Measurements from ENCODE around the gene FAM200A.
A peak's percentile ranks its signal among the peaks of the same experiment; 100 is the strongest.
"Not testable (repeated sequence)": the region's sequence is repeated elsewhere in the genome, so short reads cannot be mapped to it uniquely, and the experiment has no call there.

The FAM200A gene

DNA sequence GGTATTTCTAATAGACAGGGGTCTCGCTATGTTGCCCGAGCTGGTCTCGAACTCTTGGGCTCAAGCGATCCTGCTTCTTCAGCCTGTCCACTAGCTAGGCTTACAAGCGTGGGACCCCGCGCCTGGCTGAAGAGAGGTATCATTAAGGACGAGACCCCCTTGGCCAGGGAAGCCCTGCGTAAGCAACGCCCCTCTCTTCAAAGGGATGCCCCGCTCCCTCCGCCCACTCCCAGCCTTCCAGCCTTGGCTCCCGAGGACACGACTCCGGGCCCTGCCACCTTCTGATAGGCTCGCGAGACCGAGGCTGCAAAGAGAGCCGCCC is 47.7 kb downstream of the FAM200A start:
- DNase-seq (ENCODE audit: low read depth) = no peak

DNA sequence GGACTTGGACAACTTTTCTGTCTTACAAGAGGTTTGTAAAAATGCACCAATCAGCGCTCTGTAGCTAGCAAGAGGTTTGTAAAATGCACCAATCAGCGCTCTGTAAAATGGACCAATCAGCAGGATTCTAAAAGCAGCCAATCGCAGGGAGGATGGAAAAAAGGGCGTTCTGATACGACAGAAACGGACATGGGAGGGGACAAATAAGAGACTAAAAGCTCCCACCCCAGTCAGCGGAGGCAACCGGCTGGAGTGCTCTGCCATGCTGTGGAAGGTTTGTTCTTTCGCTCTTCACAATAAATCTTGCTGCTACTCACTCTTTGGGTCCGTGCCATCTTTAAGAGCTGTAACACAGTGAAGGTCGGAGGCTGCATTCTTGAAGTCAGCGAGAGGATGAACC is 50.7 kb downstream of the FAM200A start:
- not testable (repeated sequence) for DNase-seq (ENCODE audit: low read depth)

DNA sequence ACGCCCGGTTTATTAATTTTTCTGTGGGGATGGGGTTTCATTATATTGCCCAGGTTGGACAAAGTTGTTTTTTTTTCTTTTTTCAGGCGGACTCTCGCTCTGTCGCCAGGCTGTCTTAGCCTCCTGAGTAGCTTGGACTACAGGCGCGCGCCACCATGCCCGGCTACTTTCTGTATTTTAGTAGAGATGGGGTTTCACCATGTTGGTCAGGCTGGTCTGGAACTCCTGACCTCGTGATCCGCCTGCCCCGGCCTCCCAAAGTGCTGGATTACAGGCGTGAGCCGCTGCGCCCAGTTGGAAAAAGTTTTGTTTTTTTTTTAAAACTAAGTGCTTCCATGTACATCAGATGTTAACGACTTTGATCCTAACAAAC is 51.3 kb downstream of the FAM200A start:
- no peak for DNase-seq (ENCODE audit: low read depth)

DNA sequence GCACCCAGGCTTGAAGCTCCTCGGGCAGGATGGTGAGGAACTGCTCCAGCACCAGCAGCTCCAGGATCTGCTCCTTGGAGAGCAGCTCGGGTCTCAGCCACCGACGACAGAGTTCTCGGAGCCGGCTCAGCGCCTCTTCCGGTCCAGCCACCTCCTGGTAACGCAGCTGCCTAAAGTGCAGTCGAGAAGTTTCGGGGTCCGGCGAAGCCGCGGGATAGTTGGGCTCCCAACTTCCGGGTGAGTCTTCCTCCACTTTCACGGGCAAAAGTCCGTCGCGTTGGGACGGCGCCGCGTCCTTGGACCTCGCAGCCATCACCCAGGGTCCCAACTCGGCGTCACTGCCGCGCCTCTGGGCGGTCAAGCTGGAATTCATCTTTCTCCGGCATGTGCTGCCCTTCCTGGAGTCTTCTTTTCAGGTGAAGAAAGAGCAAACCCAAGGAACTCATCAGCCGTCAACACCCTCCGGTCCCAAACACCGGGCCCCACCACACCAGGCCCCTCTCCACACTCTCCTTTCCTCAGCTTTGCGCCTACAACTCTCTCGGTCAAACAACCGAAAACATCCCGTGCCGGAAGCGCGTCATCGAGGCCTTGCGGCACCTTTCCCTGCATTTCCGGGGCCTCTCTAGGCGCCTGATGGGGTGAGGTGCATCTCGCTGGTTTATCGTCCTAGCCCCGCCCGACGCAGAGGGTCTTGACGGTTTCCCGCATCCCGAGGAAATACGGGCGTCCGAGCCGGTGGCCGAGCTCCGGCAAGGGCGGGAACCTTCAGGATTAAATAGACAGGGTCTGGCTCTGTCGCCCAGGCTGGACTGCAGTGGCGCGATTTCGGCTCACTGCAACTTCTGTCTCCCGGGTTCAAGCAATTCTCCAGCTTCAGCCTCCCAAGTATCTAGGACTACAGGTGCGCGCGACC is 51.9 kb downstream of the FAM200A start, which contains the start of gene ZNF394:
Gene ZNF394, minus strand, starts transcription at position 561 of the 916 bp plus-strand sequence. Its CDS starts 188 bp downstream, at position 373.
- DNase-seq (ENCODE audit: low read depth) = peak; percentile 87

DNA sequence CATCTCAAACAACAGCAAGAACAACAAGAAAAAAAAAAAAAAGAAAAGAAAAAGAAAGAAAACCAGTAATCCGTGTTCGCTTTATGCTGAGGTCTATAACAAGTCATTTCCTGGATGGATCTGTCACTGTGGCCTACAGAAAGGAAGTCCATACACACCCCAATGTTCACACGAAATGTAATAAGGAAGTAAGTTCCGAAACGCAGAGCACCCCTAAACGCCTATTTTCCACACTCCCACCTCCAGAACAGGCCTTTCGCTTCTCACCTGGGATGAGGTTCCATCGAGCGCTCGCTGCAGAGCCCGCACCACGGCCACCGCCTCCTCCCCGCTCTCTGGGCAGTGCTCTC is 52.6 kb downstream of the FAM200A start:
- peak; percentile 9 for DNase-seq (ENCODE audit: low read depth)

DNA sequence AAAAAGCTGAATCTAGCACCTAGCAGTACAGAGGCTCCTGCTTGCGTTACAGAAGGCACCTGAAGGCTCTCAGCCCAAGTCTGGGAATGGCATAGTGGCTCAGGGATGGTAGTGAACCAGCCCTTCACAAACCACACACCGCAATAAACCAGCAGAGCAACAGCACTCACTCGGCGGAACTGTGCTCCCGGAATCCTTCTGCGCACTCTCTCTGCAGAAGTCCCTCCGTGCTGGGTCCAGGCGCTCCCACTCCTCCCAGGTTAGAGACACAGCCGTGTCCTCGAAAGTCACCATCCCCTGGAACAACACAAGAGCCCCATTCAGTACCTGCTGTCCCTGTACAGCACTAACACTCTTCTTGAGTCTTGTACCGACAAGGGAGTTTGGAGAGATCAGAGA is 53.4 kb downstream of the FAM200A start:
- no peak for DNase-seq (ENCODE audit: low read depth)

DNA sequence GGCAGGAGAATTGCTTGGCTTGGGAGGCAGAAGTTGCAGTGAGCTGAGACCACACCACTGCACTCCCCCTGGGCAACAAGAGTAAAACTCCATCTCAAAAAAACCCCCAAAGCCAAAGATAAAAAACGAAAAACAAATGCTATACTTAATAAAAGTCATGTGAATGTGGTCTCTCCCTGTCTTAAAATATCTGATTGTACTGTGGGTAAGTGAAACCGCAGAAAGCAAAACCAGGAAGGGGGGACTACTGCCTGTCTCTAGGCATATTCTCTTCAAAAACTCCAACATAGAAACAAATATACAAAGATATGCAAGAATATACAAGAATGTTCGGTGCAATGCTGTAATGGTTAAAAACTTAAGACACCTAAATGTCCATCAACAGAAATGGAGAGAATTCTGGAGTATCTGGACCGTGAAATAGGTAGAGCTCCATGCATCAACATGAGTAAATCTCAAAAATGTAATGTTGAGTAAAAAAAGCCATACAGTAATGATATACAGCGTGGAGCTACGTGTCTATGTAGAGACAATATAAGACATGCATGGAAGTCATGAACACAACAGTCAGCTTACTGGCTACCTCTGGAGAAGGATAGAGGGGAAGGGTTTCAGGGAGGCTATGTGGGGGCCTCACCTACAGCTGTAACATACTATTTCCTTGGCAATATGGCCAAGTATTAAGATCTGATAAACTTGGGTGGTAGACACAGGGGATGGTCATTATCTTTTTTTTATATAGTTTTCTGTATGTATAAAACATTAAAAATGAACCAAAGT is 54.0 kb downstream of the FAM200A start:
- no peak for DNase-seq (ENCODE audit: low read depth)

All from activated T-cell treated with anti-CD3 and anti-CD28 coated beads for 24 hours (primary cell).